SK-N-MC (cell line): ENCODE measurements around the gene CFAP251.

Source experiments
- DNase-seq: peaks from one replicate; pipeline ENCODE4 v3.0.0-alpha.2; 2011; ENCODE audit warnings: low read depth, low spot score
- H3K27ac ChIP-seq: fragments of 200-600 bp; sonication (generic); 2 replicates; pipeline ENCODE4 v1.5.1; 2016; ENCODE audit warnings: mixed run types
- H3K36me3 ChIP-seq: fragments of 200-600 bp; sonication (generic); 2 replicates; pipeline ENCODE4 v1.6.1; 2017; ENCODE audit warnings: antibody characterized with exemption, low read length, mixed read lengths; ENCODE audit not compliant: insufficient read depth
- H3K4me3 ChIP-seq: fragments of 200-600 bp; sonication (generic); 2 replicates; pipeline ENCODE4 v1.5.1; 2016
- H3K9ac ChIP-seq: fragments of 200-600 bp; sonication (generic); 2 replicates; pipeline ENCODE4 v1.8.0; 2017; ENCODE audit warnings: mixed run types, mixed read lengths; ENCODE audit not compliant: insufficient read length
- H3K9me3 ChIP-seq: fragments of 200-600 bp; sonication (generic); 2 replicates; pipeline ENCODE4 v1.6.1; 2017; ENCODE audit warnings: low read depth, mild to moderate bottlenecking, antibody characterized with exemption, low read length, moderate library complexity, mixed read lengths
- EZH2 ChIP-seq: fragments of 200-600 bp; sonication (generic); IDR thresholded peaks from one replicate; pipeline ENCODE4 v1.6.1; 2017; ENCODE audit warnings: antibody characterized with exemption
- FOXP2 ChIP-seq: optimal IDR thresholded peaks from 2 replicates; pipeline ENCODE3; 2011; ENCODE audit warnings: mild to moderate bottlenecking, moderate library complexity; ENCODE audit not compliant: insufficient read depth; ENCODE audit errors: extremely low read length, control extremely low read depth
- POLR2AphosphoS5 ChIP-seq: IDR thresholded peaks from 2 replicates; pipeline ENCODE4 v1.6.1; 2012; ENCODE audit warnings: mild to moderate bottlenecking, low read depth, low read length, borderline replicate concordance

CFAP251 gene

DNA sequence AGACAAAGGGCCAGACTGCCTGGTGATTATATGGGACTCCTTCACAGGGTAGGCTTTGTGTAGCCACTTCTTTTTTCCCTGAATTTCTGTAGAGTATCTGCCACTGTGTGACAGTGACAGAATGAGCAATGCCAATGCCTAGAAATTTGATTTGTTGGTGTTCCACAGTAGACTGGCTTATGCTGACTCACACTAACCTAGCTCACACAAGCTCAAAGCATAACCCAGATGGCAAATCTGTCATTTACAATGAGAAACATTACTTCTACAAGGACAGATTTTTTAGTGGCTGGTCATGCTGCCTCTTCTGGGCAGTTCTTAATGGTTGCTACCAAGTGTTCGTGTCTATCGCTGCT lies 15.9 kb downstream of the CFAP251 start:
- TF ChIP-seq EZH2 (no peak), FOXP2 (no peak), POLR2AphosphoS5 (no peak)
- DNase-seq = no peak
- H3K4me3 ChIP-seq = no peak overlapping the region
- no peaks in the 10 kb centered on the region for H3K9me3 ChIP-seq
- no peak overlapping the region for H3K9ac ChIP-seq
- H3K27ac ChIP-seq = no peak overlapping the region
- peaks cover 4% of the 10 kb centered on the region; the same call in 1 of the 2 replicates for H3K36me3 ChIP-seq

DNA sequence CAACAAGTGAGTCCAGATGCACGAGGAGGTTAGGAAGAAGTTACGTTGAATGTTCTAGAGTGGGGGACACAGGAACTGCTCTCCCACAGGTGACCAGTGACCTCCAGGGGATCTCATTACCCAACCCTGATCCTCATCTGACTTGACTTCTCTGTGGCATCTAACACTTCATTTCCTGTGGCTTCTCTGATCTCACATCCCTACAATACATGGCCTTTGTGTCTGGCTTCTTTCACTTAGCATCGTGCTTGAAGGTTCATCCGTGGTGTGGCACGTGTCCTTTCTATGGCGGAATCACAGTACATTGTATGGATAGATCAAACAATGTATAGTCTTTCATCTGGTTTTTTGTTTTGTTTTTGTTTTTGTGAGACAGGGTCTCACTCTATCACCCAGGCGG lies 19.3 kb downstream of the CFAP251 start:
- Histone ChIP-seq H3K9ac (no peak overlapping the region), H3K9me3 (no peaks in the 10 kb centered on the region), H3K4me3 (no peak overlapping the region), H3K27ac (no peak overlapping the region), H3K36me3 (peaks cover 4% of the 10 kb centered on the region; the same call in 1 of the 2 replicates)
- no peak for TF ChIP-seq EZH2
- DNase-seq = no peak

DNA sequence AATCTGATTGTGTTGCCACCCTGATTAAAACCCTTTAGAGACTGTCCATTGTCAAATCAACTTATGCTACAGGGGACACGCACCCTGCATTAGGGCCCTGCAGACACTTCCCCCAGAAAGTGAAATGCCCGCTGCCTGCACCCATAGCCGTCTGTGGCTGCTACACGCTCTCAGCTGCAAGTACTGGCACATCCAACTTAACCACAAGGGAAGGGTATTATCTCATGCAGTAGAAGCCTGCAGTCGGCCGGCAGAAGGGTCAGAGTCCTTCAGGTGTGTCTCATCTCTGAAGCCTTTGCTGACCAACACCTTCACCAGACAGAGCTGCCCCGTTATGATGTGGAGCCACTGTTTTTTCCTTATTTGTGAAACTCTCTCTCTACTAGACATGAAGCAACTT lies 20.8 kb downstream of the CFAP251 start:
- no peak overlapping the region for H3K4me3 ChIP-seq
- DNase-seq = no peak
- peak overlapping the region; percentile 15; the same call in 1 of the 2 replicates for H3K27ac ChIP-seq
- H3K9ac ChIP-seq = no peak overlapping the region
- H3K9me3 ChIP-seq = no peaks in the 10 kb centered on the region
- H3K36me3 ChIP-seq = peaks cover 4% of the 10 kb centered on the region; the same call in 1 of the 2 replicates
- TF ChIP-seq FOXP2 = no peak

DNA sequence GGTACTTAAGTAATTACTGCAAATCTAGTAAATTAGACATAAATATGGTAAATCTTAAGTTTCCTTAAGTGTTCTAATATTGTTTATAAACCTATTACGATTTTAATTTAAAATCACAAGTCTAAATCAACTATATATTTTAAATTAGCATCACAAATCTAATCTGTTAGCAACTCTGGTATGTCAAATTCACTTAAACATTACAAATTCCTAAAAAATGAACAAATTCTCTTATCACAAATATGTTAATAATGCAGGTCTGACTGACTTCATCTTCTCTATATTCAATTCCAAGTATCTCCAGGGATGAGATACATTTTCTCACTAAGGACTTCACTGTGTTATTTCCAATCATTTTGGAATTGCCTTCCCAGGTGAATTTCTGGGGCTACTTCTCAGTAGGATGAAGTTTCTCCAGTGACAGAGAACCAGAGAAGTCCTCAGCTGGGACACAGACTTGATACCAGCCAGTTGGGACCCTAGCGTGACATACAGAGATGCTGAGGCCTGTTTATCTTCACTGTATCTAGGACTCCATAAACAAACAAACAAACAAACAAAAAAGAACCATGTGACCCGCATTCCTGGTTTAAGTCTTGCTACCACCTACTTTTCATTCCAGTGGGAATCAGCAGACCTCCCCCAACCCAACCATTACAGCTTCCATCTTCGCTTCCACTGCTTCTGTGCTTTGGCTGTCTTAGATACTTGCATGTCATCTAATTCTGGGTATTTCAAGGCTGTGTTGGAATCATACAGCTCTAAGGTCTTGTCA lies 21.8 kb downstream of the CFAP251 start:
- peaks cover 4% of the 10 kb centered on the region; the same call in 1 of the 2 replicates for H3K36me3 ChIP-seq
- no peak for TF ChIP-seq POLR2AphosphoS5
- no peak for TF ChIP-seq EZH2
- TF ChIP-seq FOXP2 = no peak
- no peak overlapping the region for H3K9ac ChIP-seq
- H3K4me3 ChIP-seq = no peak overlapping the region
- DNase-seq = no peak
- H3K9me3 ChIP-seq = no peaks in the 10 kb centered on the region
- H3K27ac ChIP-seq = 0 out of 2 replicates have a peak overlapping the region, but pooled peaks have one; percentile 15

DNA sequence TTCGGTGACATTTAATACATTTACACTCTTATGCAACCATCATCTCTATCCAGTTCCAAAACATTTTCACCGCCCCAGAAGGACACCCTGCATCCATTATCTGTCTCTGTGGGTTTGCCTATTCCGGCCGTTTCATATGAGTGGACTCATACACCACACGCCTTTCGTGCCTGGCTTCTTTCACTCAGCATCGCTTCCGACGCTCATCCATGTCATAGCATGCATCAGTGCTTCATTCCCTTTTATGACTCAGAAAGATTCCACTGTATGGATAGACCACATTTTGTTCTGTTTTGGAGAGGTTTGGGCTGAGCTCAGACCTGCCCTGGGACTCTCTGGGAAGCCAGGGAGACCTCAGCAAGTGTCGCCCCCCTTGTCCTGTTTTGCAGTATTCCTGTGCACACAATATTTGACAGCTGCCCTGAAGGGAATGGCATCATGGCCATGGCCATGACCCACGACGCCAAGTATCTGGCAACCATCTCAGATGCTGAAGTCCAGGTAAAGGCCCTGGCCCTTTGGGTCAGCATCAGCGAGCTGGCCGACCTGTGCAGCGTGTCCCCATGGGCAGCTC lies 23.8 kb downstream of the CFAP251 start:
- Histone ChIP-seq H3K9me3 (no peaks in the 10 kb centered on the region), H3K9ac (no peak overlapping the region), H3K36me3 (peaks cover 4% of the 10 kb centered on the region; the same call in 1 of the 2 replicates), H3K4me3 (no peak overlapping the region), H3K27ac (no peak overlapping the region)
- no peak for DNase-seq
- TF ChIP-seq FOXP2 = no peak
- TF ChIP-seq POLR2AphosphoS5 = no peak
- TF ChIP-seq EZH2 = no peak

DNA sequence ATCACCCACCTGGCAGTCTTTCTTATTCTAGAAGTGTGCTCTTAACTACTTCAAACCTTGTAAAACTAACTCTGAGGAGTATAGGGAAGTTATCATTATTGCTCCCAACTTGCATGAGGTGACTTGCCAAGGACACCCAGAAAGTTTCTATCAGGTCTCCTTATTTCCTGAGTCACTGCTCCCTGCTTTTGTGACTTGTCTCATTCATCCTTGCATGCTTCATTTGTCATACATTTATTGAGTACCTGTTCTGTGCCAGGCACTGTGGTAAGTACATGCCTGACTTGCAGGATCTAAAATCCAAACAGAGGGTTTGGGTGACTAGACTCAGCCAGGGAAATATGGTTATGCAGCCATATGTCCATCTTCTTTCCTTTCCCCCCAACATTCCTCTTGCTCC lies 25.5 kb downstream of the CFAP251 start:
- DNase-seq = no peak
- no peak overlapping the region for H3K27ac ChIP-seq

DNA sequence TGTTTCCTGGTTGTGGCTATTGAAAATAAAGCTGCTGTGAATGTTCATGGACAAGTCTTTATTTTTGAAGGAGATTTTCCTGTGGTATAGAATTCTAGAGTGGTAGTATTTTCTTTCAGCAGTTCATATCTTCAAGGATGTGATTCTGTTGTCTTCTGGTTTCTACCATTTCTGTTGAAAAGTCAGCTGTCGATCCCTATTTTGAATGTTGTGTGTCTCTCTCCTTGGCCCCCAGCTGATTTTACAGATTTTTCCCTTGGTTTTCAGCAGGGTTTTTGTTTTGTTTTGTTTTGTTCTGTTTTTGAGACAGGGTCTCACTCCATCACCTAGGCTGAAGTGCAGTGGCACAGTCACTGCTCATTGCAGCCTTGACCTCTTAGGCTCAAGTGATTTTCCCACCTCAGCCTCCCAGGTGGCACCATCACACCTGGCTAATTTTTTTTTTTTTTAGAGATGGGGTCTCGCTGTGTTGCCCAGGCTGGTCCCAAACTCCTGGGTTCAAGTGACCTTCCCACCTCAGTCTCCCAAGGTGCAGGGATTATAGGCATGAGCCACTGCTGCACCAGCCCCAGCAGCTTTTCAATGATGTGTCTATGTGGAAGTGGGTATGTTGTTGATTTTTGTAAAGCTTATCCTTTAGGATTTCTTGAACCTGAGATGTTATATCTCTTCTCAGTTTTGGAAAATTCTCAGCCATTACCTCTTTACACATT lies 28.1 kb downstream of the CFAP251 start:
- DNase-seq = no peak
- H3K9me3 ChIP-seq = no peaks in the 10 kb centered on the region
- no peaks in the 10 kb centered on the region for H3K36me3 ChIP-seq
- TF ChIP-seq EZH2 (no peak), FOXP2 (no peak), POLR2AphosphoS5 (no peak)
- no peak overlapping the region for H3K9ac ChIP-seq
- H3K4me3 ChIP-seq = no peak overlapping the region
- no peak overlapping the region for H3K27ac ChIP-seq

More for the DNA sequence above, 25.5 kb downstream of the CFAP251 start:
- H3K36me3 ChIP-seq = no peaks in the 10 kb centered on the region
- no peak for TF ChIP-seq POLR2AphosphoS5
- TF ChIP-seq FOXP2 = no peak
- no peak for TF ChIP-seq EZH2
- no peak overlapping the region for H3K9ac ChIP-seq
- H3K9me3 ChIP-seq = no peaks in the 10 kb centered on the region
- H3K4me3 ChIP-seq = no peak overlapping the region

DNA sequence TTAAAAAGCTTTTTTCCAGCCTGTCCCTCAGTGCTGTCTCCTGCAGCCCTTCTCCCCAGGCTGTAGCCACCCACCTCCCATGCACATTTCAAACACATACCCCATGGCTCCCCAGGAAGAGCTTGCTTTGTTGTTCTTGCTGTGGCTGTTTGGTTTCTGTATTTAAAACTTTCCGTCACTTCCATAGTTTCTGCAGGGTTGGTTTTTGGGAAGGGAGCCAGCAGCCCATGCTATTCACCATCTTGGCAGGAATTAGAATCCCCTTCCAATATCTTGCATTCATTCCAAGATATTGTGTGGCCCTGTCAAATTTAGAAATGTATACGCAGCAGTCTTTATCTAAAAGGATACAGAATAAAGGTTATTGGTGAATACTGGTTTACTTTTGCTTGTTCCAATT lies 29.6 kb downstream of the CFAP251 start:
- H3K9ac ChIP-seq = no peak overlapping the region
- no peaks in the 10 kb centered on the region for H3K9me3 ChIP-seq
- no peak overlapping the region for H3K27ac ChIP-seq
- H3K36me3 ChIP-seq = no peaks in the 10 kb centered on the region
- no peak for DNase-seq
- TF ChIP-seq POLR2AphosphoS5 (no peak), EZH2 (no peak), FOXP2 (no peak)
- H3K4me3 ChIP-seq = no peak overlapping the region
